Measurements from ENCODE around the gene BAG1.

Gene BAG1

DNA sequence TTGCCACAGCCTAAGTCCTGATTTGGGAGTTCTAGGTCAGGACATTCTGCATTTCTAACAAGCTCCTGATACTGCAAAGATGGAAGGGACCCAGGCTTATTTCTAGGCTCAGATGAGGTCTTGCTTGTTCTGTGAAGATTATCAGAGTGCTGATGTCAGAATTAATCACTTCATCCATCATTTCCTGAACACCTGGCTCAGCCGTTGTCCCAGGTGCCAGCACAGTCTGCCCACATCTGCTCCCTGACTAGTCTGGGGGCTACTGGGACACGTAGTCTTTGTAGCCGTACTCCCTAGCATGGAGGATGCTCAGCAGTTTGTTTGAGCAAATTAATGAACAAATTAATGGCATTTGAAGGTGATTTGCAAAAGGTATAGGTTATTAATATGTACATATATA, 42.5 kb downstream of the BAG1 start:
- TF ChIP-seq, protein P1, sequence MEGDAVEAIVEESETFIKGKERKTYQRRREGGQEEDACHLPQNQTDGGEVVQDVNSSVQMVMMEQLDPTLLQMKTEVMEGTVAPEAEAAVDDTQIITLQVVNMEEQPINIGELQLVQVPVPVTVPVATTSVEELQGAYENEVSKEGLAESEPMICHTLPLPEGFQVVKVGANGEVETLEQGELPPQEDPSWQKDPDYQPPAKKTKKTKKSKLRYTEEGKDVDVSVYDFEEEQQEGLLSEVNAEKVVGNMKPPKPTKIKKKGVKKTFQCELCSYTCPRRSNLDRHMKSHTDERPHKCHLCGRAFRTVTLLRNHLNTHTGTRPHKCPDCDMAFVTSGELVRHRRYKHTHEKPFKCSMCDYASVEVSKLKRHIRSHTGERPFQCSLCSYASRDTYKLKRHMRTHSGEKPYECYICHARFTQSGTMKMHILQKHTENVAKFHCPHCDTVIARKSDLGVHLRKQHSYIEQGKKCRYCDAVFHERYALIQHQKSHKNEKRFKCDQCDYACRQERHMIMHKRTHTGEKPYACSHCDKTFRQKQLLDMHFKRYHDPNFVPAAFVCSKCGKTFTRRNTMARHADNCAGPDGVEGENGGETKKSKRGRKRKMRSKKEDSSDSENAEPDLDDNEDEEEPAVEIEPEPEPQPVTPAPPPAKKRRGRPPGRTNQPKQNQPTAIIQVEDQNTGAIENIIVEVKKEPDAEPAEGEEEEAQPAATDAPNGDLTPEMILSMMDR (IDR thresholded peaks at IDR 0.05; ENCODE audit: control extremely low read depth, extremely low read depth, low read depth, missing control alignments): no peak
- ChIA-PET POLR2A (no interaction called here), CTCF (no interaction called here)
- no peak for DNase-seq (ENCODE audit: extremely low spot score)

DNA sequence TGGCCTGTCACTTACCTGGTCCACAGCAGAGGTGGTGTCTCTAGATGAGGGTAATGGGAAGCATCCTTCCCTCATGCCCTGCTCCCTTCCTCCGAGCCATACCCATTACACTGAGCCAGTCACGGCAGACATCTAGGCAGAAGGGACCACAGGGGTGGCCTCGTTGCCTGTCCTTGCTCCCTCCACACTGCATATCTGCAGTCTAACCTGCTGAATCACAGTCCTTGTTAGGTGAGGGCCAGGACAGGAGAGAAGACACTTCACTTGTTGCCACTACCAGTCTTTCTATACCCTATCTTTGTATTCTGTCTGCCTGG, 43.0 kb downstream of the BAG1 start:
- ChIA-PET CTCF (no interaction called here), POLR2A (no interaction called here)
- TF ChIP-seq, protein P1 (IDR thresholded peaks at IDR 0.05; ENCODE audit: control extremely low read depth, extremely low read depth, low read depth, missing control alignments): no peak
- DNase-seq (ENCODE audit: extremely low spot score): no peak

DNA sequence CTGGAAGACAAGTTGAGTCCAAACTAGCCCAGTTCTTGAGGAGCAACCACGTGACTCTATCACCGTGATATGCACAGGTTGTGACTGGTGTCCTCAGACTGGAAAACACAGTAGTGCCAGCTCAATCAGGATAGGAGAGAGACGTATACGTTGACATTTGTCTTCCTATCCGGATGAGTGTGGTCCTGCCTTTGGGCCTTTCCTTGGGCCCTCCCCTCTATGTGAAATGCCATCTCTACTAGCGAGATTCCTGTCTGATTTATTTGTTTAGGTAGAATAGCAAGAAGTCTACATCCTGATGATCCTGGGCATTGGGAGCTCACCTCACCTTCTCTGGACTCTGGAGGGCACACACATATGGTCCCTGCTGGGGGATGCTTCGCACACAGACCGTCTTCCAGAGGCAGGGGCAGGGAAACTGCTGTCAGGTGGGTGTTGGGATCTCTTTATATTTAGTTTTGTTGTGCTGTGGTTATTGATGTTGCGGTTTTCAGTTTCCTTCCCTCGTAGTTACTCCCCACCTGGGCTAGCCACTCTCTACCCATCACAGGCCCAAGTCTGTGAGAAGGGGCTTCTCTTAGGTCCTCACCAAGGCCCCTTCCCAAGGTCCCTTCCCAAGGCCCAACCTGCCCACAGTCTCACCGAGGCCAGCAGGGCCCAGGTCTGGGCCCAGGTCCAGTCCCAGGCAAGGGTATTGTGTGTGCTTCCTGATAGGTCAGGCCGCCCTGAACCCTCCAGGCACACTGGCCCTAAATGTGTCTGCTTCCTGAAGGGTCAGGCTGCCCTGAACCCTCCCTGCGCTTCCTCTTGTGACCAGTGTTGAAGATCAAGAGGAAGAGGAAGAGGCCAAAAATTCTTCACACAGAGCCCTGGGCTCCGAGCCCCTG, 43.6 kb downstream of the BAG1 start:
- ChIA-PET POLR2A (no interaction called here), CTCF (no interaction called here)
- TF ChIP-seq, protein P1 (IDR thresholded peaks at IDR 0.05; ENCODE audit: control extremely low read depth, extremely low read depth, low read depth, missing control alignments): no peak
- no peak for DNase-seq (ENCODE audit: extremely low spot score)

DNA sequence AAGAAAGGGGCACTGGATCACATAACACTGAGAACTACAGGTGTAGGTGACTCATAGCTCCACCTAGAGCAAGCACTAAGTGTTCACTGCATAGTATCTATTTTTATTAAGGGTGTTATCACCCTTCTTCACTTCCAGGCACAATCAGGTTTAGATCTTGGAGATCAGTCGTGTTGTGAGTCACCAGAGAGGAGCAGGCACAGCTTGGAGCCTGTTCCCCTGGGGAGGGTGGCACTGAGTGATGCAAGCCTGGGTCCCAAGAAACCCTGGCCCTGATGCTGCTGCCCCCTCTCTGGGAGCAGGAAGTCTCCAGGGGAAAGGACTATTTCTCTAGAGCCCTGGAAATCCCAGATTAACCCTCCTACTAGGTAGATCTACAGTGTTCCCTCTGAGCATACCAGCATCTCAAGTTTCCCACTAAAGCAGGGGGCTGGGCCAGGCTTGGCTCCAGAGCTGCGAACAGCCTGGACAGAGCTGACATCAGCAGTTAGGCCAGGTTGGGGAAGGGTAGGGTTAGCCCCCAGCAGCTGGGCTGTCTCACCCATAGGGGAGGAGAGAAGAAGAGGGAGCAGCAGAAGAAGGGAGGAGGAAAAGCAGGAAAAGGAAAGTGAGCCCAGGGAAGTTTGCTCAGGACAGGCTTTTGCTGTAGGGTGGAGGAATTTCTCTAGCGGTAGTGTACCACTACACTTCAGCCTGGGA, 52.7 kb downstream of the BAG1 start:
- POLR2A ChIA-PET: no interaction called here
- CTCF ChIA-PET: interaction anchor here (1.0 to 1.9 kb wide), 3 partner anchors 10 to 16 kb away, joined by 3 to 10 read pairs (median 7); no protein-coding TSS in a partner anchor
- no peak for DNase-seq (ENCODE audit: extremely low spot score)
- TF ChIP-seq, protein P1 (IDR thresholded peaks at IDR 0.05; ENCODE audit: control extremely low read depth, extremely low read depth, low read depth, missing control alignments): no peak

DNA sequence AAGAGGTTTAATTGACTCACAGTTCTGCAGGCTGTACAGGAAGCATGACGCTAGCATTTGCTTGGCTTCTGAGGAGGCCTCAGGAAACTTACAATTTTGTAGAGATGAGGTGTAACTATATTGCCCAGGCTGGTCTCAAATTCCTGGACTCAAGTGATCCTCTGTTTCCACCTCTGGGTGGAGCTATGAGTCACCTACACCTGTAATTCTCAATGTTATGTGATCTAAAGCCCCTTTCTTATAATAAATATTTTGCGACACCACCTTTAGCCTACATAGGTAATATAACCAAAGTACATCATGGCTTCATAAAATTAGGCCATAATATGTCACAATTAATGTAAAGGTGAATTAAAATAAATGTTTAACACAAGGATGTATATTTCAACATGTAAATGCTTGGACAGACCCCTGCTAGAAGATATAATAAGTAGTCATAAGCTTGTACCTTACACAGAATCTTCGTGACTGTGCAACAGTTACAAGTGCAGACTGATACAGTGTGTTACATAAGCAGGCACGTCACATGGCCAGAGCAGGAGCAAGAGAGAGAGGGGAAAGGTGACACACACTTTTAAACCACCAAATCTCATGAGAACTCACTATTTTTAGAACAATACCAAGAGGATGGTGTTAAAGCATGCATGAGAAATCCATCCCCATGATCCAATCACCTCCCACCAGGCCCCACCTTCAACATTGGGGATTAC, 54.3 kb downstream of the BAG1 start:
- POLR2A ChIA-PET: no interaction called here
- TF ChIP-seq, protein P1 (IDR thresholded peaks at IDR 0.05; ENCODE audit: control extremely low read depth, extremely low read depth, low read depth, missing control alignments): no peak
- DNase-seq (ENCODE audit: extremely low spot score): no peak
- CTCF ChIA-PET: no interaction called here

DNA sequence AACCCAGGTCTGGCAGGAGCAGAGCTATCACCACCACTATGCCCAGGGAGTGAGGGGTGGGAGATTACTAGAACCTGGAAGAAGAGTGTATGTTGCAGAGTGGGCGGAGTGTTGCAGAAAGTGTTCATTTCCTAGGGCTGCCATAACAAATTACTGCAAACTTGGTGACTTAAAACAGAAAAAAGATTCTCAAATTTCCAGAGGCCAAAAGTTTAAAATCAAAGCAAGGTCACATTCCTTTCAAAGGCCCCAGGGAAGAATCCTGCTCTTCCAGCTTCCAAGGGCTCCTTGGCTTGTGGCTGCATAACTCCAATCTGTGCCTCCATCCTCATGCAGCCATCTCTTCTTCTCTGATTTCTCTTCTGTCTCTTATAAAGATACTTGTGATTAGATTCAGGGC, 55.1 kb downstream of the BAG1 start:
- ChIA-PET CTCF (interaction anchor here (0.9 kb wide), 1 partner anchor 17 kb away, joined by 4 read pairs; no protein-coding TSS in a partner anchor), POLR2A (no interaction called here)
- TF ChIP-seq, protein P1 (IDR thresholded peaks at IDR 0.05; ENCODE audit: control extremely low read depth, extremely low read depth, low read depth, missing control alignments): no peak
- no peak for DNase-seq (ENCODE audit: extremely low spot score)
